H1 (cell line): ENCODE measurements around the gene RRAD. TPM values are rescaled to one million over a fixed set of nuclear protein-coding genes. Genes with fewer than 3 reads are reported as not detected.

Experiments used
- BACH1 ChIP-seq: IDR thresholded peaks from 2 replicates; pipeline ENCODE4 v1.6.1; 2012; ENCODE audit warnings: low read length, improper control_type of control experiment
- CHD7 ChIP-seq: fragments of 300-600 bp; sonication (generic); IDR thresholded peaks from 2 replicates; pipeline ENCODE4 v1.7.1; 2012; ENCODE audit warnings: low read length, moderate library complexity, mild to moderate bottlenecking, inconsistent platforms; ENCODE audit not compliant: insufficient replicate concordance
- MAFK ChIP-seq: IDR thresholded peaks from 2 replicates; pipeline ENCODE4 v1.6.1; 2012; ENCODE audit warnings: low read depth, mild to moderate bottlenecking, improper control_type of control experiment, low read length
- RXRA ChIP-seq: IDR thresholded peaks from 2 replicates; pipeline ENCODE4 v1.6.1; 2011; ENCODE audit warnings: low read depth, mild to moderate bottlenecking, low read length, moderate library complexity; ENCODE audit not compliant: insufficient read depth
- SIX5 ChIP-seq: IDR thresholded peaks from 2 replicates; pipeline ENCODE4 v1.6.1; 2011; ENCODE audit warnings: mild to moderate bottlenecking, low read depth, low read length
- ZNF274 ChIP-seq: IDR thresholded peaks from 2 replicates; pipeline ENCODE4 v1.7.0; 2012; ENCODE audit warnings: low read length, borderline replicate concordance; ENCODE audit errors: extremely low read depth
- polyA plus RNA-seq, 7 experiments: library from polyadenylated mRNA; depleted of rRNA in 3 of 7; stranded (reverse) in 5 of 7; unstranded in 2 of 7; fragments of >200 nt in 5 of 7; fragments of 200-250 nt in 2 of 7; gene quantifications; 1 replicate in 5 of 7; 2 replicates in 1 of 7; 4 replicates in 1 of 7; pipeline versions ENCODE4 v1.2.1 to v1.2.3, GENCODE V29; 2011 to 2013; ENCODE audit warnings: missing spikeins in 2 of 7, mixed read lengths in 2 of 7
- total RNA-seq: library from RNA; stranded (reverse); fragmentation: NEBNext Ultra II Directional; extraction: Animal tissue kit (Norgen Biotek cat#: 25700); gene quantifications from 2 replicates; pipeline ENCODE4 v1.2.1, GENCODE V29; 2021

Gene RRAD
- total and polyA plus RNA-seq, 2 of the 8 experiments (the other 6 are each of a cell fraction or from before 2014, with no cell fraction given) = 0.17 TPM; not detected in 1

DNA sequence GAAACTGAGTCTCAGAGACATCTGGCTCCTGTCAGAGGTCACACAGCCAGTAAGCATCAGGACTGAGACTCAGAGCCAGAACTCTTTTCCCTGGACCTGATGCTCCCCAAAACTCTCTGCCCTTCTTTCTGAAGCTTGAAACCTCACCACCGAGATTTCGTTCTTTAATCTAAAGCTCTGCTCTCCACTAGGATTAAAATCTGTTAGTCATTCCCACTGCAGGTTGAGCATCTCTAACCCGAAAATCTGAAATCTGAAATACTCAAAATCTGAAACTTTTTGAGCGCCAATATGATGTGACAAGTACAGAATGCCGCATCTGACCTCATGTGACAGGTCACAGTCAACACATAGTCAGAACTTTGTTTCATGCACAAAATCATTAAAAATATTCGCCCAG lies 8.8 kb downstream of the RRAD start (continued):
- TF ChIP-seq CHD7 = no peak
- no peak for TF ChIP-seq SIX5
- TF ChIP-seq RXRA = no peak
- no peak for TF ChIP-seq BACH1
- no peak for TF ChIP-seq ZNF274
- TF ChIP-seq MAFK = no peak
